ENCODE measurements around the gene B3GNT8.

B3GNT8 gene

GRCh38 chr19:41421314-41421713 lies 5.9 kb downstream of the B3GNT8 start:
- Histone ChIP-seq H3K36me3 (ENCODE audit: control insufficient read depth, insufficient read depth, low read length) (peaks cover 32% of the 10 kb centered on the region), H3K4me3 (replicated peaks; ENCODE audit: low read depth, low read length) (no peak overlapping the region), H3K27me3 (replicated peaks; ENCODE audit: control insufficient read depth, insufficient read depth, low read length) (no peaks in the 10 kb centered on the region)
- DNase-seq (ENCODE audit: extremely low read depth, insufficient read length): no peak
- no peak for TF ChIP-seq CTCF (IDR thresholded peaks at IDR 0.05; ENCODE audit: insufficient read depth, low read length, poor library complexity, severe bottlenecking)

- Histone ChIP-seq H3K27me3 (replicated peaks; ENCODE audit: control insufficient read depth, insufficient read depth, low read length) (no peaks in the 10 kb centered on the region), H3K4me3 (replicated peaks; ENCODE audit: low read depth, low read length) (no peak overlapping the region), H3K36me3 (ENCODE audit: control insufficient read depth, insufficient read depth, low read length) (peaks cover 27% of the 10 kb centered on the region)
- no peak for DNase-seq (ENCODE audit: extremely low read depth, insufficient read length)
- no peak for TF ChIP-seq CTCF (IDR thresholded peaks at IDR 0.05; ENCODE audit: insufficient read depth, low read length, poor library complexity, severe bottlenecking)
These were observed 6.9 kb downstream of the B3GNT8 start for GRCh38 chr19:41420101-41420880.

- no peak for TF ChIP-seq CTCF (IDR thresholded peaks at IDR 0.05; ENCODE audit: insufficient read depth, low read length, poor library complexity, severe bottlenecking)
- Histone ChIP-seq H3K27me3 (replicated peaks; ENCODE audit: control insufficient read depth, insufficient read depth, low read length) (no peaks in the 10 kb centered on the region), H3K36me3 (ENCODE audit: control insufficient read depth, insufficient read depth, low read length) (peaks cover 28% of the 10 kb centered on the region), H3K4me3 (replicated peaks; ENCODE audit: low read depth, low read length) (no peak overlapping the region)
- no peak for DNase-seq (ENCODE audit: extremely low read depth, insufficient read length)
These were observed 10.9 kb downstream of the B3GNT8 start for GRCh38 chr19:41416194-41416674.

- Histone ChIP-seq H3K27me3 (replicated peaks; ENCODE audit: control insufficient read depth, insufficient read depth, low read length) (no peaks in the 10 kb centered on the region), H3K4me3 (replicated peaks; ENCODE audit: low read depth, low read length) (no peak overlapping the region), H3K36me3 (ENCODE audit: control insufficient read depth, insufficient read depth, low read length) (peaks cover 25% of the 10 kb centered on the region)
- no peak for DNase-seq (ENCODE audit: extremely low read depth, insufficient read length)
- no peak for TF ChIP-seq CTCF (IDR thresholded peaks at IDR 0.05; ENCODE audit: insufficient read depth, low read length, poor library complexity, severe bottlenecking)
These were observed 12.0 kb downstream of the B3GNT8 start for GRCh38 chr19:41415154-41415571.

GRCh38 chr19:41414461-41414860 lies 12.7 kb downstream of the B3GNT8 start:
- Histone ChIP-seq H3K4me3 (replicated peaks; ENCODE audit: low read depth, low read length) (no peak overlapping the region), H3K36me3 (ENCODE audit: control insufficient read depth, insufficient read depth, low read length) (peaks cover 23% of the 10 kb centered on the region), H3K27me3 (replicated peaks; ENCODE audit: control insufficient read depth, insufficient read depth, low read length) (no peaks in the 10 kb centered on the region)
- TF ChIP-seq CTCF (IDR thresholded peaks at IDR 0.05; ENCODE audit: insufficient read depth, low read length, poor library complexity, severe bottlenecking): no peak
- no peak for DNase-seq (ENCODE audit: extremely low read depth, insufficient read length)
